ENCODE measurements around the gene CFAP100.

CFAP100 gene

GRCh38 chr3:126378341-126378751 lies 16.4 kb upstream of the CFAP100 start:
- H4K91ac ChIP-seq (ENCODE audit: low read depth, low read length, poor library complexity) = no peak overlapping the region
- H3K18ac ChIP-seq (ENCODE audit: low read length) = no peak overlapping the region
- peaks cover 0 to 4% of the 10 kb centered on the region in 2 donors for H3K4me1 ChIP-seq (ENCODE audit: control insufficient read depth in 2 of 2, insufficient read depth in 1 of 2, low read depth in 1 of 2, low read length in 2 of 2)
- no peak overlapping the region for H3K4me2 ChIP-seq (ENCODE audit: insufficient read depth, low read length, poor library complexity, severe bottlenecking)
- H3K9me3 ChIP-seq (replicated peaks in 1 of 2; ENCODE audit: control insufficient read depth in 2 of 2, insufficient read depth in 1 of 2, low read depth in 1 of 2, low read length in 2 of 2) = peaks cover 0 to 2% of the 10 kb centered on the region in 2 donors
- H3K79me1 ChIP-seq (ENCODE audit: low read depth, low read length) = no peaks in the 10 kb centered on the region
- no peak overlapping the region for H2BK120ac ChIP-seq (ENCODE audit: low read depth, low read length)
- H3K4me3 ChIP-seq (ENCODE audit: low read length in 2 of 2) = no peak overlapping the region
- WGBS, 2 donors (ENCODE audit: extremely low coverage in 2 of 2, insufficient read length in 2 of 2, insufficient replicate concordance in 1 of 2) = no CpG with 5 or more reads among the region's 6 CpGs
- no peak overlapping the region for H3K4ac ChIP-seq (ENCODE audit: low read length)
- no peak overlapping the region for H2BK5ac ChIP-seq (ENCODE audit: low read length)
- no peak for DNase-seq (ENCODE audit: low spot score)
- H2AFZ ChIP-seq (ENCODE audit: low read length) = no peak overlapping the region
- peaks cover 0 to 21% (median 0%) of the 10 kb centered on the region in 3 experiments for H3K27me3 ChIP-seq (ENCODE audit: control insufficient read depth in 3 of 3, insufficient read depth in 3 of 3, low read depth in 1 of 3, low read length in 3 of 3)
- no peak overlapping the region for H2BK12ac ChIP-seq (ENCODE audit: low read length)
- H2BK15ac ChIP-seq (ENCODE audit: low read length) = peak overlapping the region; percentile 43
- no peak overlapping the region for H4K8ac ChIP-seq (ENCODE audit: low read depth, low read length)
- H3K23ac ChIP-seq (ENCODE audit: low read depth, low read length, poor library complexity) = peak overlapping the region; percentile 1
- H2AK5ac ChIP-seq (ENCODE audit: low read depth, low read length) = peak overlapping the region; percentile 19
- no peak overlapping the region for H3K27ac ChIP-seq (replicated peaks; ENCODE audit: low read length)
- H3K14ac ChIP-seq (ENCODE audit: low read length) = no peak overlapping the region
- H3K36me3 ChIP-seq (replicated peaks in 1 of 2; ENCODE audit: control insufficient read depth in 2 of 2, insufficient read depth in 2 of 2, low read length in 2 of 2) = no peaks in the 10 kb centered on the region
- H3K9ac ChIP-seq (ENCODE audit: low read depth, low read length, poor library complexity) = no peak overlapping the region

- no peak overlapping the region for H2BK120ac ChIP-seq (ENCODE audit: low read depth, low read length)
- peaks cover 0 to 4% of the 10 kb centered on the region in 2 donors for H3K4me1 ChIP-seq (ENCODE audit: control insufficient read depth in 2 of 2, insufficient read depth in 1 of 2, low read depth in 1 of 2, low read length in 2 of 2)
- H3K9ac ChIP-seq (ENCODE audit: low read depth, low read length, poor library complexity) = no peak overlapping the region
- H3K23ac ChIP-seq (ENCODE audit: low read depth, low read length, poor library complexity) = no peak overlapping the region
- no peak overlapping the region for H3K4ac ChIP-seq (ENCODE audit: low read length)
- DNase-seq (ENCODE audit: low spot score) = no peak
- no peak overlapping the region for H3K27ac ChIP-seq (replicated peaks; ENCODE audit: low read length)
- H3K27me3 ChIP-seq (ENCODE audit: control insufficient read depth in 3 of 3, insufficient read depth in 3 of 3, low read depth in 1 of 3, low read length in 3 of 3) = peaks cover 0 to 21% (median 0%) of the 10 kb centered on the region in 3 experiments
- H3K14ac ChIP-seq (ENCODE audit: low read length) = peak overlapping the region; percentile 12
- H2AFZ ChIP-seq (ENCODE audit: low read length) = no peak overlapping the region
- no peaks in the 10 kb centered on the region for H3K36me3 ChIP-seq (replicated peaks in 1 of 2; ENCODE audit: control insufficient read depth in 2 of 2, insufficient read depth in 2 of 2, low read length in 2 of 2)
- peak overlapping the region; percentile 79 for H2BK15ac ChIP-seq (ENCODE audit: low read length)
- peak overlapping the region; percentile 88 for H3K18ac ChIP-seq (ENCODE audit: low read length)
- peak overlapping the region; percentile 82 for H2AK5ac ChIP-seq (ENCODE audit: low read depth, low read length)
- peaks cover 0 to 2% of the 10 kb centered on the region in 2 donors for H3K9me3 ChIP-seq (replicated peaks in 1 of 2; ENCODE audit: control insufficient read depth in 2 of 2, insufficient read depth in 1 of 2, low read depth in 1 of 2, low read length in 2 of 2)
- H3K4me3 ChIP-seq (ENCODE audit: low read length in 2 of 2) = no peak overlapping the region
- peak overlapping the region; percentile 76 for H4K8ac ChIP-seq (ENCODE audit: low read depth, low read length)
- no peak overlapping the region for H4K91ac ChIP-seq (ENCODE audit: low read depth, low read length, poor library complexity)
- H3K79me1 ChIP-seq (ENCODE audit: low read depth, low read length) = no peaks in the 10 kb centered on the region
- H2BK5ac ChIP-seq (ENCODE audit: low read length) = peak overlapping the region; percentile 68
- no CpG with 5 or more reads among the region's 17 CpGs for WGBS, 2 donors (ENCODE audit: extremely low coverage in 2 of 2, insufficient read length in 2 of 2, insufficient replicate concordance in 1 of 2)
- H2BK12ac ChIP-seq (ENCODE audit: low read length) = no peak overlapping the region
- H3K4me2 ChIP-seq (ENCODE audit: insufficient read depth, low read length, poor library complexity, severe bottlenecking) = no peak overlapping the region
Observed at GRCh38 chr3:126380011-126380768, 14.5 kb upstream of the CFAP100 start.

GRCh38 chr3:126381966-126382365 lies 12.7 kb upstream of the CFAP100 start:
- H3K4me3 ChIP-seq (ENCODE audit: low read length in 2 of 2) = no peak overlapping the region
- H2BK12ac ChIP-seq (ENCODE audit: low read length) = no peak overlapping the region
- H3K9me3 ChIP-seq (replicated peaks in 1 of 2; ENCODE audit: control insufficient read depth in 2 of 2, insufficient read depth in 1 of 2, low read depth in 1 of 2, low read length in 2 of 2) = peaks cover 0 to 2% of the 10 kb centered on the region in 2 donors
- H3K4me2 ChIP-seq (ENCODE audit: insufficient read depth, low read length, poor library complexity, severe bottlenecking) = no peak overlapping the region
- no peak overlapping the region for H3K18ac ChIP-seq (ENCODE audit: low read length)
- H3K27me3 ChIP-seq (ENCODE audit: control insufficient read depth in 3 of 3, insufficient read depth in 3 of 3, low read depth in 1 of 3, low read length in 3 of 3) = peaks cover 0 to 14% (median 0%) of the 10 kb centered on the region in 3 experiments
- no peak overlapping the region for H4K8ac ChIP-seq (ENCODE audit: low read depth, low read length)
- H3K27ac ChIP-seq (replicated peaks; ENCODE audit: low read length) = no peak overlapping the region
- no peak overlapping the region for H2AK5ac ChIP-seq (ENCODE audit: low read depth, low read length)
- no peak for DNase-seq (ENCODE audit: low spot score)
- H2AFZ ChIP-seq (ENCODE audit: low read length) = no peak overlapping the region
- H3K4me1 ChIP-seq (ENCODE audit: control insufficient read depth in 2 of 2, insufficient read depth in 1 of 2, low read depth in 1 of 2, low read length in 2 of 2) = peaks cover 0 to 4% of the 10 kb centered on the region in 2 donors
- H3K14ac ChIP-seq (ENCODE audit: low read length) = no peak overlapping the region
- H2BK15ac ChIP-seq (ENCODE audit: low read length) = no peak overlapping the region
- no peaks in the 10 kb centered on the region for H3K79me1 ChIP-seq (ENCODE audit: low read depth, low read length)
- no peaks in the 10 kb centered on the region for H3K36me3 ChIP-seq (replicated peaks in 1 of 2; ENCODE audit: control insufficient read depth in 2 of 2, insufficient read depth in 2 of 2, low read length in 2 of 2)
- no peak overlapping the region for H3K4ac ChIP-seq (ENCODE audit: low read length)
- H3K23ac ChIP-seq (ENCODE audit: low read depth, low read length, poor library complexity) = no peak overlapping the region
- H4K91ac ChIP-seq (ENCODE audit: low read depth, low read length, poor library complexity) = no peak overlapping the region
- H2BK5ac ChIP-seq (ENCODE audit: low read length) = no peak overlapping the region
- no CpG with 5 or more reads among the region's 2 CpGs for WGBS, 2 donors (ENCODE audit: extremely low coverage in 2 of 2, insufficient read length in 2 of 2, insufficient replicate concordance in 1 of 2)
- H3K9ac ChIP-seq (ENCODE audit: low read depth, low read length, poor library complexity) = no peak overlapping the region
- no peak overlapping the region for H2BK120ac ChIP-seq (ENCODE audit: low read depth, low read length)

GRCh38 chr3:126389112-126389793 lies 5.5 kb upstream of the CFAP100 start:
- peak; percentile 89 for DNase-seq (ENCODE audit: low spot score)
- Histone ChIP-seq H3K18ac (ENCODE audit: low read length) (peak overlapping the region; percentile 97), H3K4me3 (ENCODE audit: low read length in 2 of 2) (no peak overlapping the region), H3K9me3 (replicated peaks in 1 of 2; ENCODE audit: control insufficient read depth in 2 of 2, insufficient read depth in 1 of 2, low read depth in 1 of 2, low read length in 2 of 2) (no peaks in the 10 kb centered on the region), H3K9ac (ENCODE audit: low read depth, low read length, poor library complexity) (no peak overlapping the region), H2AFZ (ENCODE audit: low read length) (peak overlapping the region; percentile 92), H2BK15ac (ENCODE audit: low read length) (peak overlapping the region; percentile 82), H3K79me1 (ENCODE audit: low read depth, low read length) (no peaks in the 10 kb centered on the region), H3K27me3 (ENCODE audit: control insufficient read depth in 3 of 3, insufficient read depth in 3 of 3, low read depth in 1 of 3, low read length in 3 of 3) (peaks cover 0 to 36% (median 8%) of the 10 kb centered on the region in 3 experiments), H2BK12ac (ENCODE audit: low read length) (peak overlapping the region; percentile 97), H3K4me1 (ENCODE audit: control insufficient read depth in 2 of 2, insufficient read depth in 1 of 2, low read depth in 1 of 2, low read length in 2 of 2) (peaks cover 2 to 9% of the 10 kb centered on the region in 2 donors), H2BK120ac (ENCODE audit: low read depth, low read length) (peak overlapping the region; percentile 99), H3K23ac (ENCODE audit: low read depth, low read length, poor library complexity) (peak overlapping the region; percentile 8), H3K36me3 (replicated peaks in 1 of 2; ENCODE audit: control insufficient read depth in 2 of 2, insufficient read depth in 2 of 2, low read length in 2 of 2) (no peaks in the 10 kb centered on the region), H3K27ac (replicated peaks; ENCODE audit: low read length) (no peak overlapping the region), H4K91ac (ENCODE audit: low read depth, low read length, poor library complexity) (no peak overlapping the region), H2AK5ac (ENCODE audit: low read depth, low read length) (no peak overlapping the region), H3K4me2 (ENCODE audit: insufficient read depth, low read length, poor library complexity, severe bottlenecking) (peak overlapping the region; percentile 59), H4K8ac (ENCODE audit: low read depth, low read length) (peak overlapping the region; percentile 99), H3K4ac (ENCODE audit: low read length) (no peak overlapping the region), H2BK5ac (ENCODE audit: low read length) (peak overlapping the region; percentile 0), H3K14ac (ENCODE audit: low read length) (peak overlapping the region; percentile 39)
- no CpG with 5 or more reads among the region's 58 CpGs for WGBS, 2 donors (ENCODE audit: extremely low coverage in 2 of 2, insufficient read length in 2 of 2, insufficient replicate concordance in 1 of 2)
